Astrocyte (in vitro differentiated cells and primary cell): ENCODE data around the gene HCN3. TPM values are rescaled to one million over a fixed set of nuclear protein-coding genes. Genes with fewer than 3 reads are reported as not detected.

ENCODE experiments used
- DNase-seq: peaks from one replicate; pipeline ENCODE4 v3.0.0-alpha.2; 2010; ENCODE audit warnings: low read depth
- FAIRE-seq: peaks from 2 replicates; lab custom pipeline; 2011; peaks lifted over from hg19 to GRCh38; lab: Jason Lieb, UNC
- H2AFZ ChIP-seq: 2 replicates; pipeline ENCODE4 v1.6.0; 2012; ENCODE audit warnings: low read depth, low read length, inconsistent platforms
- H3K27ac ChIP-seq: 2 replicates; pipeline ENCODE4 v1.5.1; 2011; ENCODE audit warnings: low read depth, low read length, inconsistent platforms
- H3K27me3 ChIP-seq: 2 replicates; pipeline ENCODE4 v1.6.0; 2011; ENCODE audit warnings: low read length, inconsistent platforms; ENCODE audit not compliant: insufficient read depth
- H3K36me3 ChIP-seq: 2 replicates; pipeline ENCODE4 v1.5.1; 2011; ENCODE audit warnings: low read length, inconsistent platforms; ENCODE audit not compliant: insufficient read depth
- H3K4me1 ChIP-seq: 2 replicates; pipeline ENCODE4 v1.5.1; 2011; ENCODE audit warnings: low read length, inconsistent platforms; ENCODE audit not compliant: insufficient read depth
- H3K4me2 ChIP-seq: 2 replicates; pipeline ENCODE4 v1.6.0; 2012; ENCODE audit warnings: low read length, inconsistent platforms
- H3K4me3 ChIP-seq: 2 replicates; pipeline ENCODE4 v1.5.1; 2011; ENCODE audit warnings: low read depth, mild to moderate bottlenecking, low read length, inconsistent platforms; ENCODE audit not compliant: insufficient read depth
- H3K79me2 ChIP-seq: 2 replicates; pipeline ENCODE4 v1.6.0; 2012; ENCODE audit warnings: mild to moderate bottlenecking, low read length, inconsistent platforms; ENCODE audit not compliant: insufficient read depth
- H3K9ac ChIP-seq: 2 replicates; pipeline ENCODE4 v1.6.0; 2012; ENCODE audit warnings: mild to moderate bottlenecking, low read length, inconsistent platforms
- H3K9me3 ChIP-seq: 2 replicates; pipeline ENCODE4 v1.5.1; 2012; ENCODE audit warnings: low read depth, mild to moderate bottlenecking, low read length, inconsistent platforms; ENCODE audit not compliant: insufficient read depth
- H4K20me1 ChIP-seq: 2 replicates; pipeline ENCODE4 v1.6.0; 2012; ENCODE audit warnings: low read length, inconsistent platforms; ENCODE audit not compliant: insufficient read depth
- H3K27ac Mint-ChIP-seq: one replicate; pipeline ENCODE4 v1.8.0; 2021; ENCODE audit warnings: mild to moderate bottlenecking, mixed read lengths; ENCODE audit not compliant: unreplicated experiment
- H3K27me3 Mint-ChIP-seq: one replicate; pipeline ENCODE4 v1.8.0; 2021; ENCODE audit warnings: low read depth, mixed read lengths; ENCODE audit not compliant: unreplicated experiment
- H3K36me3 Mint-ChIP-seq: one replicate; pipeline ENCODE4 v1.8.0; 2021; ENCODE audit warnings: low read depth, mixed read lengths; ENCODE audit not compliant: unreplicated experiment
- H3K4me1 Mint-ChIP-seq: one replicate; pipeline ENCODE4 v1.8.0; 2021; ENCODE audit warnings: low read depth, mixed read lengths; ENCODE audit not compliant: unreplicated experiment
- H3K4me3 Mint-ChIP-seq: one replicate; pipeline ENCODE4 v1.8.0; 2021; ENCODE audit warnings: mild to moderate bottlenecking, moderate library complexity, mixed read lengths; ENCODE audit not compliant: unreplicated experiment
- H3K9me3 Mint-ChIP-seq: one replicate; pipeline ENCODE4 v1.8.0; 2021; ENCODE audit warnings: mild to moderate bottlenecking, mixed read lengths; ENCODE audit not compliant: unreplicated experiment
- EZH2 ChIP-seq: IDR thresholded peaks from 2 replicates; pipeline ENCODE4 v1.6.1; 2012; ENCODE audit warnings: mild to moderate bottlenecking, low read length, inconsistent platforms; ENCODE audit not compliant: insufficient read depth
- total RNA-seq: library from RNA; stranded (reverse); gene quantifications from 2 replicates; pipeline ENCODE4 v1.2.1, GENCODE V29; 2021
- TF ChIP-seq, protein P1 (sequence below): IDR thresholded peaks from 2 replicates; pipeline ENCODE4 v1.5.1; 2011; ENCODE audit warnings: low read depth, mild to moderate bottlenecking, inconsistent platforms, low read length, moderate library complexity; ENCODE audit not compliant: insufficient read depth

Gene HCN3
- total RNA-seq, 1 donor from 2014 or later, result 3.6 TPM

DNA sequence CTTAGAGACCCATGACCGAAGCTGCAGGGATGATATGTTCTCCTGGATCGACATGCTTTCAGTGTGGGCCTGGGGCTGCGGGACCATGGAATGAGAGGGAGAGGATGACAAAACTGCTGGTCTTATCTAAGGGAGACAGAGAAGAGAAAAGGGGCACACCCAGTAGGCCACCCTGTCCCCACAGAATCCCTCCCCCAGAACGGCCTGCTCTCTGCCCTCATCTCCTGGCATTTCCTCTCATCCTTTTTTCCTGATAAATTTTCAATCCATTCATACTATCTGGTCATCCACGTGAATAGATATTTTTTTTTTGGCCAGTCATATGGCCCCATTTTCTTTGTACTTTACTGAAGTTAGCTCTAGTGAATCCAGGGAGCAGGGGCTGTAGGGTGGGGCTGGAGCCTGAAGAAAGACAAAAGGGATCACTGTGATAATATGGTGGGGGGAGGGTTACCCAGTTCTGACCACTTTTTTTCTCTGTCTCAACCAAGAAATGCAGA lies 24.1 kb downstream of the HCN3 start, which contains the start of gene PKLR:
TSS of gene PKLR (minus strand) at position 97 of the 500 bp plus-strand sequence. CDS start at position 54, 43 bp downstream.
- FAIRE-seq (no peak), DNase-seq (no peak)
- TF ChIP-seq, protein P1, sequence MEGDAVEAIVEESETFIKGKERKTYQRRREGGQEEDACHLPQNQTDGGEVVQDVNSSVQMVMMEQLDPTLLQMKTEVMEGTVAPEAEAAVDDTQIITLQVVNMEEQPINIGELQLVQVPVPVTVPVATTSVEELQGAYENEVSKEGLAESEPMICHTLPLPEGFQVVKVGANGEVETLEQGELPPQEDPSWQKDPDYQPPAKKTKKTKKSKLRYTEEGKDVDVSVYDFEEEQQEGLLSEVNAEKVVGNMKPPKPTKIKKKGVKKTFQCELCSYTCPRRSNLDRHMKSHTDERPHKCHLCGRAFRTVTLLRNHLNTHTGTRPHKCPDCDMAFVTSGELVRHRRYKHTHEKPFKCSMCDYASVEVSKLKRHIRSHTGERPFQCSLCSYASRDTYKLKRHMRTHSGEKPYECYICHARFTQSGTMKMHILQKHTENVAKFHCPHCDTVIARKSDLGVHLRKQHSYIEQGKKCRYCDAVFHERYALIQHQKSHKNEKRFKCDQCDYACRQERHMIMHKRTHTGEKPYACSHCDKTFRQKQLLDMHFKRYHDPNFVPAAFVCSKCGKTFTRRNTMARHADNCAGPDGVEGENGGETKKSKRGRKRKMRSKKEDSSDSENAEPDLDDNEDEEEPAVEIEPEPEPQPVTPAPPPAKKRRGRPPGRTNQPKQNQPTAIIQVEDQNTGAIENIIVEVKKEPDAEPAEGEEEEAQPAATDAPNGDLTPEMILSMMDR, result no peak
- no peak for TF ChIP-seq EZH2
- Mint-ChIP-seq H3K9me3 (peaks cover 2% of the 10 kb centered on the region), H3K4me1 (peaks cover 6% of the 10 kb centered on the region), H3K27me3 (peaks cover 21% of the 10 kb centered on the region), H3K27ac (no peak within 1 kb of the TSS), H3K36me3 (no peaks in the 10 kb centered on the region), H3K4me3 (peak within 1 kb of the TSS; percentile 71)
- Histone ChIP-seq H3K27me3 (peaks cover 9% of the 10 kb centered on the region), H3K79me2 (no peaks in the 10 kb centered on the region), H3K4me1 (no peaks in the 10 kb centered on the region), H2AFZ (no peak within 1 kb of the TSS), H3K9ac (no peak within 1 kb of the TSS), H3K36me3 (no peaks in the 10 kb centered on the region), H3K27ac (no peak within 1 kb of the TSS), H3K4me2 (no peak within 1 kb of the TSS), H3K4me3 (no peak within 1 kb of the TSS), H4K20me1 (no peaks in the 10 kb centered on the region), H3K9me3 (no peaks in the 10 kb centered on the region)

DNA sequence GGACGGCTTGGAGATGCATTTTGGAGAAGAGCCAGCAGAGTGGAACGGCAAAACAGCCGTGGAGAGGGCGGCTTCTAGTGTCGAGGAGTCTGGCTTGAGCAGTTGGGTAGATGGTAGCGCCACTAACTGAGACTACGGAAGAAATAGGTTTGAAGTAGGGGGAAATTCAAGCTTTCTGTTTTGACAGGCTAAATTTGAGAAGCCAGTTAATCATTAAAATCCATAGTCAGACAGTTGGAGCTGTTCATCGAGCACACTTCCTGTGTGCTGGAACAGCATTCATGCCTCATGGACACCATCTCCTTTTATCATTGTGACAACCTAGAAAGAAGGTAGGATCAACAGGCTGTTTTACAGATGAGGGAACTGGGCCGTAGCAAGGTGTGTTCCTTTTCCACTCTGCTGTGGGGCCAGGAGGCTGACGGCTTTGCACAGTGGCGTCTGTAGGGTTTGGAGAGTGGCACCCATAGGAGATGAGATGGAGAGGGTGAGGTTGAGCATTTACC lies 27.3 kb downstream of the HCN3 start:
- H3K4me2 ChIP-seq, result no peak overlapping the region
- H3K27me3 ChIP-seq, result no peaks in the 10 kb centered on the region
- no peak overlapping the region for H3K4me3 Mint-ChIP-seq
- no peak overlapping the region for H2AFZ ChIP-seq
- TF ChIP-seq, protein P1, result no peak
- no peak for TF ChIP-seq EZH2
- FAIRE-seq, result no peak
- H3K4me1 Mint-ChIP-seq, result peaks cover 9% of the 10 kb centered on the region
- no peak for DNase-seq
- H3K9ac ChIP-seq, result no peak overlapping the region
- H3K9me3 Mint-ChIP-seq, result peaks cover 5% of the 10 kb centered on the region
- no peak overlapping the region for H3K4me3 ChIP-seq
- no peaks in the 10 kb centered on the region for H3K36me3 ChIP-seq
- H3K9me3 ChIP-seq, result no peaks in the 10 kb centered on the region
- H3K79me2 ChIP-seq, result peaks cover 8% of the 10 kb centered on the region
- H4K20me1 ChIP-seq, result no peaks in the 10 kb centered on the region
- peaks cover 4% of the 10 kb centered on the region for H3K27me3 Mint-ChIP-seq
- H3K27ac ChIP-seq, result no peak overlapping the region
- H3K36me3 Mint-ChIP-seq, result no peaks in the 10 kb centered on the region
- H3K27ac Mint-ChIP-seq, result peak overlapping the region; percentile 58
- peaks cover 2% of the 10 kb centered on the region for H3K4me1 ChIP-seq

DNA sequence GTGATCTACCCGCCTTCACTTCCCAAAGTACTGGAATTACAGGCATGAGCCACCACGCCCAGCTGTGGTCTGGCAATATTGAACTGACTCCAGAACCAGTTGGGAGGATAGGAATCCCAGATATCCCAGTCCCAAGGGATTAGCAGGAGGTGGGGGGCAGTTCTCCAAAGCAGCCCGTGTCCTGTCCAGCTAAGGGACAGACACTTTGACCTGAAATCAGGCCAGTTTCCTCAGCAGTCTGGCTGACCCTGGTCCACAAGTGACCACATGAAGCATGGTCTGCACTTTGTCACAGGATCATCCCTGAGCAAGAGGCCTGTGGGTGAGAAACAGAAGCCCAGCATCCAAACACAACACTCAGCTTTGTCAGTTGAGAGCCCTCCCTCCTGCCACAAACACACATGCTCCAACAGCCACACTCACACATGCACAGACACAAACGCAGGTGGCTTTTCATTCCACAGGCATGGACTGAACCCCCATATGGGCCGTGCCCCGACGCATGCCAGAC lies 28.7 kb downstream of the HCN3 start:
- TF ChIP-seq EZH2, result no peak
- TF ChIP-seq, protein P1, result no peak
- Histone ChIP-seq H3K4me2 (no peak overlapping the region), H4K20me1 (no peaks in the 10 kb centered on the region), H3K79me2 (peaks cover 22% of the 10 kb centered on the region), H2AFZ (no peak overlapping the region), H3K27me3 (no peaks in the 10 kb centered on the region), H3K9ac (no peak overlapping the region), H3K36me3 (no peaks in the 10 kb centered on the region), H3K27ac (no peak overlapping the region), H3K4me3 (no peak overlapping the region), H3K4me1 (peaks cover 8% of the 10 kb centered on the region), H3K9me3 (no peaks in the 10 kb centered on the region)
- FAIRE-seq (no peak), DNase-seq (peak; percentile 51)
- no peaks in the 10 kb centered on the region for H3K36me3 Mint-ChIP-seq
- peaks cover 15% of the 10 kb centered on the region for H3K4me1 Mint-ChIP-seq
- H3K4me3 Mint-ChIP-seq, result no peak overlapping the region
- H3K27me3 Mint-ChIP-seq, result no peaks in the 10 kb centered on the region
- H3K27ac Mint-ChIP-seq, result no peak overlapping the region
- peaks cover 5% of the 10 kb centered on the region for H3K9me3 Mint-ChIP-seq
